GM21723 (cell line): ENCODE data around the gene STK16.
"Not testable (repeated sequence)": the region's sequence is repeated elsewhere in the genome, so short reads cannot be mapped to it uniquely, and the experiment has no call there.

Source experiments
- ATAC-seq: cut with Tn5 transposase; IDR thresholded peaks from one replicate; pipeline ENCODE4 v1.9.1; 2021; ENCODE audit warnings: mild to moderate bottlenecking, moderate library complexity; ENCODE audit not compliant: unreplicated experiment

Gene STK16

GRCh38 chr2:219286436-219287115 is 41.3 kb downstream of the STK16 start:
- no peak for ATAC-seq

GRCh38 chr2:219287116-219287440 is 41.8 kb downstream of the STK16 start:
- ATAC-seq = not testable (repeated sequence)

- ATAC-seq = no peak
Measured at GRCh38 chr2:219287580-219288265, 42.4 kb downstream of the STK16 start.

GRCh38 chr2:219289195-219289536 is 43.9 kb downstream of the STK16 start:
- ATAC-seq = no peak

- ATAC-seq = no peak
Measured at GRCh38 chr2:219289537-219290361, 44.5 kb downstream of the STK16 start.

GRCh38 chr2:219290381-219291171 is 45.3 kb downstream of the STK16 start:
- no peak for ATAC-seq

GRCh38 chr2:219291394-219291793 is 46.1 kb downstream of the STK16 start:
- ATAC-seq = no peak

GRCh38 chr2:219291910-219292490 is 46.7 kb downstream of the STK16 start:
- no peak for ATAC-seq

GRCh38 chr2:219292616-219293015 is 47.3 kb downstream of the STK16 start:
- ATAC-seq = no peak

- ATAC-seq = no peak
Measured at GRCh38 chr2:219293736-219294231, 48.5 kb downstream of the STK16 start.

GRCh38 chr2:219294356-219295351 is 49.4 kb downstream of the STK16 start:
- peak; percentile 90 for ATAC-seq

GRCh38 chr2:219296142-219296541 is 50.9 kb downstream of the STK16 start:
- ATAC-seq = no peak

- ATAC-seq = no peak
Measured at GRCh38 chr2:219296631-219297391, 51.5 kb downstream of the STK16 start.

- ATAC-seq = no peak
Measured at GRCh38 chr2:219297766-219298456, 52.6 kb downstream of the STK16 start.

- ATAC-seq = peak; percentile 62
Measured at GRCh38 chr2:219298759-219299371, 53.6 kb downstream of the STK16 start.

GRCh38 chr2:219299372-219299760 is 54.1 kb downstream of the STK16 start:
- no peak for ATAC-seq
